ENCODE data around the gene EDAR. TPM values are rescaled to one million over a fixed set of nuclear protein-coding genes. Genes with fewer than 3 reads are reported as not detected.

The EDAR gene
- total and polyA plus RNA-seq, 10 of the 15 experiments (the other 5 are each of a cell fraction or from before 2014, with no cell fraction given), result 0.04 TPM; not detected in 9

- no peaks in the 10 kb centered on the region for H3K4me1 ChIP-seq (ENCODE audit: control insufficient read depth, insufficient read depth, low read length)
- ATAC-seq, result no peak
- 44% methylated on average over 14 of the region's 16 CpGs for WGBS (ENCODE audit: insufficient coverage, insufficient replicate concordance, low lambda C conversion rate, missing lambda C conversion rate)
- no peak overlapping the region for H3K27ac ChIP-seq (ENCODE audit: control insufficient read depth, insufficient read depth)
- no peak for TF ChIP-seq HDGF (IDR thresholded peaks at IDR 0.05)
- no peak for TF ChIP-seq SIX5 (IDR thresholded peaks at IDR 0.05; ENCODE audit: low read depth, low read length, severe bottlenecking)
- TF ChIP-seq ATF3 (IDR thresholded peaks at IDR 0.05; ENCODE audit: borderline replicate concordance, extremely low read depth, low read depth, low read length), result no peak
- TF ChIP-seq CEBPZ (IDR thresholded peaks at IDR 0.05; ENCODE audit: low read depth, low read length), result no peak
- H3K4me3 ChIP-seq, result no peak overlapping the region
- intact Hi-C loops (cut with micrococcal nuclease; ENCODE audit: unreplicated experiment) (no loop called here), in situ Hi-C loops (cut with MboI) (no loop called here)
- no peak overlapping the region for H2AFZ ChIP-seq (ENCODE audit: control insufficient read depth, low read depth, low read length)
- ChIA-PET SMC1A (ENCODE audit: uncharacterized antibody, unreplicated experiment) (no interaction called here), CTCF (no interaction called here), POLR2A (no interaction called here), RAD21 (ENCODE audit: unreplicated experiment) (no interaction called here)
- no peak for DNase-seq (ENCODE audit: low read depth, low spot score)
- H3K27me3 ChIP-seq (replicated peaks in 1 of 2; ENCODE audit: control insufficient read depth in 2 of 2, insufficient read depth in 2 of 2, low read length in 1 of 2), result no peaks in the 10 kb centered on the region
- H3K4me2 ChIP-seq (ENCODE audit: control insufficient read depth, insufficient read depth), result no peak overlapping the region
- no peak for FAIRE-seq
- H3K9ac ChIP-seq (ENCODE audit: control insufficient read depth, insufficient read depth, low read length), result no peak overlapping the region
- H3K79me2 ChIP-seq (ENCODE audit: control insufficient read depth, insufficient read depth, low read length), result no peaks in the 10 kb centered on the region
- no peaks in the 10 kb centered on the region for H4K20me1 ChIP-seq (ENCODE audit: control insufficient read depth, insufficient read depth)
- no peaks in the 10 kb centered on the region for H3K36me3 ChIP-seq (ENCODE audit: control insufficient read depth in 2 of 2, insufficient read depth in 2 of 2, low read length in 1 of 2)
- no TSS peak for BruUV-seq (replicated peaks)
- peaks cover 8% of the 10 kb centered on the region; the same call in 1 of the 3 replicates for H3K9me3 ChIP-seq (replicated peaks; ENCODE audit: control insufficient read depth, insufficient read depth, low read length)
These were observed 44.3 kb downstream of the EDAR start for GRCh38 chr2:108944601-108945331.
